HCT116 (cell line): ENCODE data around the gene FGF11. TPM values are rescaled to one million over a fixed set of nuclear protein-coding genes. Genes with fewer than 3 reads are reported as not detected.

Experiments used
- ATAC-seq: fragments of 200-7000 bp; cut with Tn5 transposase; 2 replicates; pipeline ENCODE4 v1.9.1; 2020; ENCODE audit warnings: mild to moderate bottlenecking, moderate library complexity
- BruUV-seq: library from RNA; stranded (reverse); fragments of 400-500 nt; replicated peaks from 2 replicates; lab custom pipeline; 2021; lab: Mats Ljungman, UMichigan
- CTCF ChIA-PET: fragments of 300-600 bp; sonication (Branson Sonifier 250); formaldehyde crosslinking; loops from one replicate; lab custom pipeline; 2021; ENCODE audit warnings: antibody characterized with exemption; lab: Charles Lee
- POLR2A ChIA-PET: fragments of 300-600, 350-600 bp; sonication (Branson Sonifier 250); formaldehyde crosslinking; loops from one replicate; lab custom pipeline; 2021; ENCODE audit warnings: antibody characterized with exemption; lab: Charles Lee
- RAD21 ChIA-PET, 2 experiments: fragments of 300-600 bp; sonication (Branson Sonifier 250); formaldehyde crosslinking; loops; one replicate each; lab custom pipeline; 2023; ENCODE audit warnings: low total read pairs in 2 of 2; ENCODE audit not compliant: uncharacterized antibody in 2 of 2, unreplicated experiment in 2 of 2, low non-redundant PET in 1 of 2; lab: Charles Lee
- DNase-seq: peaks from one replicate; pipeline ENCODE4 v3.0.0-alpha.2; 2010; ENCODE audit warnings: low read depth, low spot score
- H2AFZ ChIP-seq: fragments of 200-600 bp; shearing (Covaris generic), sonication (generic); 2 replicates; pipeline ENCODE4 v1.6.1; 2017; ENCODE audit warnings: low read depth, mixed run types, mixed read lengths, antibody characterized with exemption, low read length; ENCODE audit not compliant: poor library complexity, severe bottlenecking
- H3K27ac ChIP-seq: 2 replicates; pipeline ENCODE4 v1.5.1; 2012; ENCODE audit warnings: low read depth, low read length
- H3K27me3 ChIP-seq: fragments of 200-600 bp; sonication (generic); 2 replicates; pipeline ENCODE4 v1.6.1; 2016; ENCODE audit warnings: mixed run types, low read length, mixed read lengths; ENCODE audit not compliant: insufficient read depth
- H3K36me3 ChIP-seq, 2 experiments: fragments of 200-500 bp in 1 of 2; fragments of 200-600 bp in 1 of 2; sonication (Bioruptor generic) in 1 of 2; sonication (generic) in 1 of 2; 2 replicates each; pipeline versions ENCODE4 v1.5.1 to v1.6.1; 2014 to 2016; ENCODE audit warnings: low read length in 2 of 2, inconsistent platforms in 1 of 2, mixed read lengths in 1 of 2, mixed run types in 1 of 2; ENCODE audit not compliant: insufficient read depth in 2 of 2, control insufficient read depth in 1 of 2
- H3K4me1 ChIP-seq, 2 experiments: fragments of 200-600 bp in 1 of 2; sonication (generic) in 1 of 2; 2 replicates each; pipeline versions ENCODE4 v1.5.1 to v1.6.1; 2012 to 2017; ENCODE audit warnings: low read length in 2 of 2, inconsistent platforms in 1 of 2, mild to moderate bottlenecking in 1 of 2, mixed read lengths in 1 of 2, mixed run types in 1 of 2, moderate library complexity in 1 of 2; ENCODE audit not compliant: insufficient read depth in 2 of 2, control insufficient read depth in 1 of 2
- H3K4me2 ChIP-seq: fragments of 200-600 bp; sonication (generic); 2 replicates; pipeline ENCODE4 v1.6.1; 2017; ENCODE audit warnings: mixed run types, low read length, mixed read lengths
- H3K4me3 ChIP-seq, 2 experiments: fragments of 200-600 bp in 1 of 2; sonication (generic) in 1 of 2; replicated peaks in 1 of 2; 2 replicates each; pipeline ENCODE4 v1.5.1; 2011 to 2016; ENCODE audit warnings: low read length in 2 of 2, control low read depth in 1 of 2, low read depth in 1 of 2, mild to moderate bottlenecking in 1 of 2, mixed read lengths in 1 of 2, mixed run types in 1 of 2
- H3K79me2 ChIP-seq: fragments of 200-600 bp; sonication (generic); 2 replicates; pipeline ENCODE4 v1.6.1; 2017; ENCODE audit warnings: mild to moderate bottlenecking, mixed run types, low read length, moderate library complexity, mixed read lengths; ENCODE audit not compliant: insufficient read depth
- H3K9ac ChIP-seq: fragments of 200-600 bp; sonication (generic); 2 replicates; pipeline ENCODE4 v1.6.1; 2016; ENCODE audit warnings: low read length, mixed read lengths
- H3K9me2 ChIP-seq: fragments of 200-600 bp; sonication (generic), shearing (Covaris generic); 2 replicates; pipeline ENCODE4 v1.6.1; 2017; ENCODE audit warnings: mixed run types, mild to moderate bottlenecking, moderate library complexity; ENCODE audit not compliant: insufficient read depth
- H3K9me3 ChIP-seq, 2 experiments: fragments of 200-500 bp in 1 of 2; fragments of 200-600 bp in 1 of 2; sonication (Bioruptor generic) in 1 of 2; sonication (generic) in 1 of 2; 2 replicates each; pipeline ENCODE4 v1.6.1; 2014 to 2017; ENCODE audit warnings: low read length in 2 of 2, mixed read lengths in 2 of 2, inconsistent platforms in 1 of 2, low read depth in 1 of 2, mild to moderate bottlenecking in 1 of 2, mixed run types in 1 of 2, moderate library complexity in 1 of 2; ENCODE audit not compliant: control insufficient read depth in 1 of 2, insufficient read depth in 1 of 2
- H4K20me1 ChIP-seq: fragments of 200-600 bp; sonication (generic), shearing (Covaris generic); 2 replicates; pipeline ENCODE4 v1.6.1; 2017; ENCODE audit warnings: mixed run types, mild to moderate bottlenecking, moderate library complexity; ENCODE audit not compliant: insufficient read depth
- CBX3 ChIP-seq: IDR thresholded peaks from 2 replicates; pipeline ENCODE4 v1.6.1; 2012; ENCODE audit warnings: low read depth
- CEBPB ChIP-seq: IDR thresholded peaks from 2 replicates; pipeline ENCODE4 v1.6.1; 2012; ENCODE audit warnings: low read depth
- EGR1 ChIP-seq: IDR thresholded peaks from 2 replicates; pipeline ENCODE4 v1.6.1; 2012; ENCODE audit warnings: low read depth
- EZH2 ChIP-seq: fragments of 200-600 bp; sonication (generic); IDR thresholded peaks from 2 replicates; pipeline ENCODE4 v1.6.1; 2017; ENCODE audit warnings: antibody characterized with exemption, mixed run types
- EZH2phosphoT487 ChIP-seq: fragments of 200-600 bp; IDR thresholded peaks from 2 replicates; pipeline ENCODE4 v1.6.1; 2018; ENCODE audit warnings: antibody characterized with exemption, borderline replicate concordance
- JUND ChIP-seq: IDR thresholded peaks from 2 replicates; pipeline ENCODE4 v1.6.1; 2012
- POLR2AphosphoS5 ChIP-seq: IDR thresholded peaks from 2 replicates; pipeline ENCODE4 v1.6.1; 2011; ENCODE audit warnings: mild to moderate bottlenecking, low read depth, low read length, moderate library complexity
- SIN3A ChIP-seq: IDR thresholded peaks from 2 replicates; pipeline ENCODE4 v1.6.1; 2012; ENCODE audit warnings: low read depth
- SP1 ChIP-seq: IDR thresholded peaks from 2 replicates; pipeline ENCODE4 v1.6.1; 2012; ENCODE audit warnings: low read depth
- TCF7L2 ChIP-seq: IDR thresholded peaks from 2 replicates; pipeline ENCODE4 v1.7.0; 2011; ENCODE audit warnings: borderline replicate concordance, inconsistent platforms; ENCODE audit not compliant: insufficient read depth, insufficient read length; ENCODE audit errors: extremely low read depth
- ZNF274 ChIP-seq: fragments of 200-500 bp; sonication (Bioruptor generic); IDR thresholded peaks from 2 replicates; pipeline ENCODE4 v1.6.1; 2014; ENCODE audit warnings: mild to moderate bottlenecking, low read depth, low read length, inconsistent platforms
- intact Hi-C: fragments of 100-400 bp; cut with micrococcal nuclease; formaldehyde crosslinking; loops from 2 replicates; pipeline ENCODE4 v1.10.0; 2022
- total RNA-seq: library from RNA; stranded (reverse); gene quantifications from one replicate; pipeline ENCODE4 v1.2.1, GENCODE V29; 2021; ENCODE audit not compliant: unreplicated experiment
- TF ChIP-seq, protein P1 (sequence below): IDR thresholded peaks from 2 replicates; pipeline ENCODE4 v1.6.1; 2012
- TF ChIP-seq, protein P2 (sequence below): IDR thresholded peaks from 2 replicates; pipeline ENCODE4 v1.6.1; 2012
- TF ChIP-seq, protein P3 (sequence below): IDR thresholded peaks from 2 replicates; pipeline ENCODE4 v1.6.1; 2011; ENCODE audit warnings: mild to moderate bottlenecking, low read length, moderate library complexity; ENCODE audit not compliant: insufficient replicate concordance; ENCODE audit errors: extremely low read depth
- TF ChIP-seq, protein P4 (sequence below): IDR thresholded peaks from 2 replicates; pipeline ENCODE4 v1.6.1; 2012; ENCODE audit warnings: low read depth

The FGF11 gene
- total RNA-seq, 1 experiment from 2014 or later = 6.1 TPM

DNA sequence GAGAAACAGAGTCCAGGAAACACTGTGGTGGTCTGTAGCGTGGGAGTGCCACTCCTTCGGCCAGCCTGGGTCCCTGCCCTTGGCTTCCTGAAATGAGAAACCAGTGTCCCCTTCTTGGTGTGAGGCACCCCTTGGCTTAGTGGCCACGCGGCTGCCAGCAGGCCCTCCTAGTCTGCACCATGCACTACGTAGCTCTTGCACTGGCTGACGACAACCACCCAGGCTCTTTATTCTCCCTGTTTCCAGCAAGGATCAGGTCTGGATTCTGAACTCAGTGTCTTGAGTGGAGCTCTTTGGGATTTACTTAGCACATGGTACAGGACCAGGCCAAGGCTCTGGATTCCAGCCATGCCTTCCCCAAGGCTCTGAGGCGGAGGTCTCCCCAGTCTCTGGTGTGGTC is 11.8 kb upstream of the FGF11 start:
- H3K9ac ChIP-seq = no peak overlapping the region
- H3K36me3 ChIP-seq = no peaks in the 10 kb centered on the region
- POLR2A ChIA-PET = no interaction called here
- H3K79me2 ChIP-seq = no peaks in the 10 kb centered on the region
- no TSS peak for BruUV-seq
- no peaks in the 10 kb centered on the region for H4K20me1 ChIP-seq
- H3K4me3 ChIP-seq = no peak overlapping the region
- H3K27ac ChIP-seq = no peak overlapping the region
- CTCF ChIA-PET = no interaction called here
- H3K4me1 ChIP-seq = no peaks in the 10 kb centered on the region
- intact Hi-C loops = no loop called here
- no peak overlapping the region for H2AFZ ChIP-seq
- RAD21 ChIA-PET = no interaction called here
- no peaks in the 10 kb centered on the region for H3K27me3 ChIP-seq
- no peak for DNase-seq
- no peak overlapping the region for H3K4me2 ChIP-seq
- H3K9me3 ChIP-seq = no peaks in the 10 kb centered on the region; a peak in 1 of 4 replicates
- no peak for ATAC-seq
- TF ChIP-seq, protein P1, sequence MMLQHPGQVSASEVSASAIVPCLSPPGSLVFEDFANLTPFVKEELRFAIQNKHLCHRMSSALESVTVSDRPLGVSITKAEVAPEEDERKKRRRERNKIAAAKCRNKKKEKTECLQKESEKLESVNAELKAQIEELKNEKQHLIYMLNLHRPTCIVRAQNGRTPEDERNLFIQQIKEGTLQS = no peak
- TF ChIP-seq SP1 (no peak), EGR1 (no peak), EZH2phosphoT487 (no peak), CBX3 (no peak), EZH2 (no peak), ZNF274 (no peak), POLR2AphosphoS5 (no peak)
- H3K9me2 ChIP-seq = no peaks in the 10 kb centered on the region

DNA sequence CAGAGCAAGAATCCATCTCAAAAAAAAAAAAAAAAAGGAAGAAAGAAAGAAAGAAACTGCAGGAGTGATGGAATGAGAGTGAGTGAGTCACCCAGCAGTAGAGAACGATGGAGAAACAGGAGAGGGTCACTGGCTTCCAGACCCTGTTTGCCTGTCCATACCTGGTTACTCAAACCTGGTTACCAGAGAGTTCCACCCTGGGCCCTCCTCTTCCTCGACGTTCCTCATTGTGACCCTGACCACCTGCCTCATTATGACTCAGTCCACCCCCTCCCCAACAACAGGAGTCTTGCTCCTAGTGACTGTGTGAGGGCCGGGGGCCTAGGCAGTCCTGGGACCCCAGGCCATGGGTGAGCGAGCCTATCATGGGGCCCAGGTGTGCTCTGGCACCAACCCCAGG is 10.8 kb upstream of the FGF11 start, which contains the start of gene SPEM3:
SPEM3 (plus strand) TSS at position 301 of the 400 bp plus-strand sequence; CDS start at position 347, 46 bp downstream.
- Histone ChIP-seq H2AFZ (no peak within 1 kb of the TSS), H3K4me2 (no peak within 1 kb of the TSS), H3K9me3 (no peaks in the 10 kb centered on the region; a peak in 1 of 4 replicates), H3K27me3 (no peaks in the 10 kb centered on the region), H3K79me2 (no peaks in the 10 kb centered on the region), H3K4me1 (no peaks in the 10 kb centered on the region), H4K20me1 (no peaks in the 10 kb centered on the region), H3K36me3 (no peaks in the 10 kb centered on the region), H3K9ac (no peak within 1 kb of the TSS), H3K27ac (no peak within 1 kb of the TSS), H3K9me2 (no peaks in the 10 kb centered on the region), H3K4me3 (no peak within 1 kb of the TSS)
- DNase-seq (no peak), ATAC-seq (no peak)
- BruUV-seq = no TSS peak
- ChIA-PET POLR2A (no interaction called here), CTCF (no interaction called here), RAD21 (no interaction called here)
- intact Hi-C loops = no loop called here
- TF ChIP-seq CEBPB = no peak
- no peak for TF ChIP-seq SP1
- TF ChIP-seq SIN3A = no peak
- TF ChIP-seq EZH2phosphoT487 = no peak
- no peak for TF ChIP-seq JUND
- TF ChIP-seq, protein P2, sequence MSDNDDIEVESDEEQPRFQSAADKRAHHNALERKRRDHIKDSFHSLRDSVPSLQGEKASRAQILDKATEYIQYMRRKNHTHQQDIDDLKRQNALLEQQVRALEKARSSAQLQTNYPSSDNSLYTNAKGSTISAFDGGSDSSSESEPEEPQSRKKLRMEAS = no peak
- TF ChIP-seq TCF7L2 = no peak
- TF ChIP-seq, protein P3, sequence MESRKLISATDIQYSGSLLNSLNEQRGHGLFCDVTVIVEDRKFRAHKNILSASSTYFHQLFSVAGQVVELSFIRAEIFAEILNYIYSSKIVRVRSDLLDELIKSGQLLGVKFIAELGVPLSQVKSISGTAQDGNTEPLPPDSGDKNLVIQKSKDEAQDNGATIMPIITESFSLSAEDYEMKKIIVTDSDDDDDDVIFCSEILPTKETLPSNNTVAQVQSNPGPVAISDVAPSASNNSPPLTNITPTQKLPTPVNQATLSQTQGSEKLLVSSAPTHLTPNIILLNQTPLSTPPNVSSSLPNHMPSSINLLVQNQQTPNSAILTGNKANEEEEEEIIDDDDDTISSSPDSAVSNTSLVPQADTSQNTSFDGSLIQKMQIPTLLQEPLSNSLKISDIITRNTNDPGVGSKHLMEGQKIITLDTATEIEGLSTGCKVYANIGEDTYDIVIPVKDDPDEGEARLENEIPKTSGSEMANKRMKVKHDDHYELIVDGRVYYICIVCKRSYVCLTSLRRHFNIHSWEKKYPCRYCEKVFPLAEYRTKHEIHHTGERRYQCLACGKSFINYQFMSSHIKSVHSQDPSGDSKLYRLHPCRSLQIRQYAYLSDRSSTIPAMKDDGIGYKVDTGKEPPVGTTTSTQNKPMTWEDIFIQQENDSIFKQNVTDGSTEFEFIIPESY = no peak
- no peak for TF ChIP-seq EGR1
- no peak for TF ChIP-seq POLR2AphosphoS5
- TF ChIP-seq, protein P4, sequence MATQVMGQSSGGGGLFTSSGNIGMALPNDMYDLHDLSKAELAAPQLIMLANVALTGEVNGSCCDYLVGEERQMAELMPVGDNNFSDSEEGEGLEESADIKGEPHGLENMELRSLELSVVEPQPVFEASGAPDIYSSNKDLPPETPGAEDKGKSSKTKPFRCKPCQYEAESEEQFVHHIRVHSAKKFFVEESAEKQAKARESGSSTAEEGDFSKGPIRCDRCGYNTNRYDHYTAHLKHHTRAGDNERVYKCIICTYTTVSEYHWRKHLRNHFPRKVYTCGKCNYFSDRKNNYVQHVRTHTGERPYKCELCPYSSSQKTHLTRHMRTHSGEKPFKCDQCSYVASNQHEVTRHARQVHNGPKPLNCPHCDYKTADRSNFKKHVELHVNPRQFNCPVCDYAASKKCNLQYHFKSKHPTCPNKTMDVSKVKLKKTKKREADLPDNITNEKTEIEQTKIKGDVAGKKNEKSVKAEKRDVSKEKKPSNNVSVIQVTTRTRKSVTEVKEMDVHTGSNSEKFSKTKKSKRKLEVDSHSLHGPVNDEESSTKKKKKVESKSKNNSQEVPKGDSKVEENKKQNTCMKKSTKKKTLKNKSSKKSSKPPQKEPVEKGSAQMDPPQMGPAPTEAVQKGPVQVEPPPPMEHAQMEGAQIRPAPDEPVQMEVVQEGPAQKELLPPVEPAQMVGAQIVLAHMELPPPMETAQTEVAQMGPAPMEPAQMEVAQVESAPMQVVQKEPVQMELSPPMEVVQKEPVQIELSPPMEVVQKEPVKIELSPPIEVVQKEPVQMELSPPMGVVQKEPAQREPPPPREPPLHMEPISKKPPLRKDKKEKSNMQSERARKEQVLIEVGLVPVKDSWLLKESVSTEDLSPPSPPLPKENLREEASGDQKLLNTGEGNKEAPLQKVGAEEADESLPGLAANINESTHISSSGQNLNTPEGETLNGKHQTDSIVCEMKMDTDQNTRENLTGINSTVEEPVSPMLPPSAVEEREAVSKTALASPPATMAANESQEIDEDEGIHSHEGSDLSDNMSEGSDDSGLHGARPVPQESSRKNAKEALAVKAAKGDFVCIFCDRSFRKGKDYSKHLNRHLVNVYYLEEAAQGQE = no peak
